H9 (cell line): ENCODE data around the gene RPAIN. TPM values are rescaled to one million over a fixed set of nuclear protein-coding genes. Genes with fewer than 3 reads are reported as not detected.

ENCODE experiments used
- DNase-seq: peaks from one replicate; pipeline ENCODE4 v3.0.0-alpha.2; 2017
- H2AFZ ChIP-seq: one replicate; pipeline ENCODE4 v1.6.1; 2013; ENCODE audit warnings: mild to moderate bottlenecking, low read length, control low read depth, moderate library complexity
- H2AK5ac ChIP-seq: 2 replicates; pipeline ENCODE4 v1.6.1; 2013; ENCODE audit warnings: low read length, control low read depth, mixed read lengths; ENCODE audit not compliant: insufficient read length
- H2BK120ac ChIP-seq: one replicate; pipeline ENCODE4 v1.6.1; 2013; ENCODE audit warnings: low read depth, mild to moderate bottlenecking, low read length, control low read depth, inconsistent platforms; ENCODE audit not compliant: poor library complexity, severe bottlenecking
- H2BK12ac ChIP-seq: 2 replicates; pipeline ENCODE4 v1.6.1; 2013; ENCODE audit warnings: low read length, control low read depth, mixed read lengths, low read depth; ENCODE audit not compliant: insufficient read length
- H2BK15ac ChIP-seq: 2 replicates; pipeline ENCODE4 v1.6.1; 2013; ENCODE audit warnings: low read depth, low read length, control low read depth
- H2BK20ac ChIP-seq: one replicate; pipeline ENCODE4 v1.6.1; 2013; ENCODE audit warnings: low read depth, mild to moderate bottlenecking, low read length, control low read depth, inconsistent platforms; ENCODE audit not compliant: poor library complexity, severe bottlenecking
- H2BK5ac ChIP-seq: 2 replicates; pipeline ENCODE4 v1.6.1; 2013; ENCODE audit warnings: low read length, control low read depth, mixed read lengths; ENCODE audit not compliant: insufficient read length
- H3K14ac ChIP-seq: 2 replicates; pipeline ENCODE4 v1.6.1; 2013; ENCODE audit warnings: low read length, control low read depth; ENCODE audit not compliant: insufficient read depth
- H3K18ac ChIP-seq: 2 replicates; pipeline ENCODE4 v1.6.1; 2013; ENCODE audit warnings: low read depth, mild to moderate bottlenecking, mixed read lengths, low read length, control low read depth; ENCODE audit not compliant: insufficient read length
- H3K23ac ChIP-seq: 2 replicates; pipeline ENCODE4 v1.6.1; 2013; ENCODE audit warnings: low read length, control low read depth, mixed read lengths, low read depth; ENCODE audit not compliant: insufficient read length
- H3K23me2 ChIP-seq: 2 replicates; pipeline ENCODE4 v1.6.1; 2013; ENCODE audit warnings: low read depth, mild to moderate bottlenecking, mixed read lengths, low read length, control low read depth; ENCODE audit not compliant: insufficient read length, poor library complexity, severe bottlenecking
- H3K27ac ChIP-seq: 2 replicates; pipeline ENCODE4 v1.5.1; 2013; ENCODE audit warnings: low read length, control low read depth, mixed read lengths, low read depth; ENCODE audit not compliant: insufficient read length
- H3K27me3 ChIP-seq: 2 replicates; pipeline ENCODE4 v1.6.1; 2013; ENCODE audit warnings: low read length, control low read depth, inconsistent platforms; ENCODE audit not compliant: insufficient read depth
- H3K4ac ChIP-seq: 2 replicates; pipeline ENCODE4 v1.6.1; 2013; ENCODE audit warnings: low read depth, mild to moderate bottlenecking, control low read depth, inconsistent platforms, low read length, moderate library complexity
- H3K4me1 ChIP-seq: 2 replicates; pipeline ENCODE4 v1.6.1; 2013; ENCODE audit warnings: low read length, control low read depth, inconsistent platforms; ENCODE audit not compliant: insufficient read depth
- H3K4me2 ChIP-seq: 2 replicates; pipeline ENCODE4 v1.6.1; 2013; ENCODE audit warnings: low read length, control low read depth, mixed read lengths; ENCODE audit not compliant: insufficient read length, insufficient read depth
- H3K56ac ChIP-seq: 2 replicates; pipeline ENCODE4 v1.6.1; 2013; ENCODE audit warnings: low read depth, mild to moderate bottlenecking, mixed read lengths, low read length, control low read depth; ENCODE audit not compliant: insufficient read length
- H3K79me1 ChIP-seq: 2 replicates; pipeline ENCODE4 v1.6.1; 2013; ENCODE audit warnings: low read depth, mild to moderate bottlenecking, moderate library complexity, low read length, control low read depth, inconsistent platforms; ENCODE audit not compliant: insufficient read depth, poor library complexity, severe bottlenecking
- H3K79me2 ChIP-seq: 2 replicates; pipeline ENCODE4 v1.6.1; 2013; ENCODE audit warnings: low read length, control low read depth, inconsistent platforms; ENCODE audit not compliant: insufficient read depth
- H3K9ac ChIP-seq: 2 replicates; pipeline ENCODE4 v1.6.1; 2013; ENCODE audit warnings: low read length, control low read depth, mixed read lengths; ENCODE audit not compliant: insufficient read length; ENCODE audit errors: extremely low read depth
- H3K9me3 ChIP-seq: one replicate; pipeline ENCODE4 v1.6.1; 2013; ENCODE audit warnings: low read depth, low read length, inconsistent platforms; ENCODE audit not compliant: control insufficient read depth
- H3T11ph ChIP-seq: one replicate; pipeline ENCODE4 v1.6.1; 2013; ENCODE audit warnings: mild to moderate bottlenecking, low read length, control low read depth, inconsistent platforms
- H4K20me1 ChIP-seq: one replicate; pipeline ENCODE4 v1.6.1; 2013; ENCODE audit not compliant: control insufficient read depth, insufficient read length, insufficient read depth
- H4K5ac ChIP-seq: 2 replicates; pipeline ENCODE4 v1.6.1; 2013; ENCODE audit warnings: low read depth, mild to moderate bottlenecking, mixed read lengths, low read length, control low read depth; ENCODE audit not compliant: insufficient read length
- H4K8ac ChIP-seq: replicated peaks from 2 replicates; pipeline ENCODE4 v1.6.1; 2013; ENCODE audit warnings: low read length, control low read depth, mixed read lengths, low read depth; ENCODE audit not compliant: insufficient read length
- H4K91ac ChIP-seq: 2 replicates; pipeline ENCODE4 v1.6.1; 2013; ENCODE audit warnings: low read depth, mild to moderate bottlenecking, moderate library complexity, mixed read lengths, low read length, control low read depth; ENCODE audit not compliant: insufficient read length
- H3K27ac Mint-ChIP-seq, 3 experiments: 2 replicates in 2 of 3; 3 replicates in 1 of 3; pipeline ENCODE4 v1.8.0; 2020 to 2021; ENCODE audit warnings: mixed read lengths in 3 of 3, mild to moderate bottlenecking in 1 of 3, moderate library complexity in 1 of 3
- H3K27me3 Mint-ChIP-seq: 2 replicates; pipeline ENCODE4 v1.8.0; 2021; ENCODE audit warnings: low read depth, mild to moderate bottlenecking, moderate library complexity, mixed read lengths
- H3K36me3 Mint-ChIP-seq, 3 experiments: 2 replicates in 2 of 3; 3 replicates in 1 of 3; pipeline ENCODE4 v1.8.0; 2020 to 2021; ENCODE audit warnings: low read depth in 3 of 3, mixed read lengths in 3 of 3; ENCODE audit not compliant: insufficient read depth in 1 of 3
- H3K4me1 Mint-ChIP-seq, 2 experiments: 2 replicates each; pipeline ENCODE4 v1.8.0; 2020; ENCODE audit warnings: mixed read lengths in 2 of 2
- H3K4me3 Mint-ChIP-seq, 2 experiments: 2 replicates in 1 of 2; 3 replicates in 1 of 2; pipeline ENCODE4 v1.8.0; 2020 to 2021; ENCODE audit warnings: mild to moderate bottlenecking in 2 of 2, mixed read lengths in 2 of 2, moderate library complexity in 1 of 2
- H3K9me3 Mint-ChIP-seq, 2 experiments: 2 replicates in 1 of 2; 3 replicates in 1 of 2; pipeline ENCODE4 v1.8.0; 2020; ENCODE audit warnings: mild to moderate bottlenecking in 2 of 2, mixed read lengths in 2 of 2, moderate library complexity in 1 of 2
- CTCF ChIP-seq: fragments of 200-600 bp; sonication (generic); conservative IDR thresholded peaks from 3 replicates; pipeline ENCODE4 v1.8.0; 2021; ENCODE audit warnings: antibody characterized with exemption, mild to moderate bottlenecking
- WGBS: extraction: QIAGEN DNeasy Blood & Tissue Kit; methylation state at CpG from one replicate; pipeline ENCODE4 v1.1.7; 2013; ENCODE audit warnings: missing lambda C conversion rate, low lambda C conversion rate, mixed read lengths; ENCODE audit not compliant: insufficient read length; ENCODE audit errors: extremely low coverage; 5-methylcytosine and 5-hydroxymethylcytosine counted together
- total RNA-seq: library from RNA; stranded (reverse); gene quantifications from 2 replicates; pipeline ENCODE4 v1.2.1, GENCODE V29; 2021

Gene RPAIN
- total RNA-seq, 1 experiment from 2014 or later = 78.9 TPM

GRCh38 chr17:5396612-5397011 is 23.4 kb upstream of the RPAIN start:
- TF ChIP-seq CTCF = no peak
- no peak overlapping the region for H4K8ac ChIP-seq
- DNase-seq = no peak
- H3K27ac ChIP-seq = no peak overlapping the region
- no peaks in the 10 kb centered on the region for H3K9me3 ChIP-seq
- no peak overlapping the region for H4K91ac ChIP-seq
- no peaks in the 10 kb centered on the region for H3K4me1 Mint-ChIP-seq
- no peak overlapping the region for H2BK12ac ChIP-seq
- H3K23ac ChIP-seq = no peak overlapping the region
- no peaks in the 10 kb centered on the region for H3K79me1 ChIP-seq
- H3K4me3 Mint-ChIP-seq = no peak overlapping the region
- no peak overlapping the region for H2BK120ac ChIP-seq
- no peak overlapping the region for H3K14ac ChIP-seq
- no peak overlapping the region for H2AK5ac ChIP-seq
- H2BK5ac ChIP-seq = no peak overlapping the region
- no peak overlapping the region for H3K56ac ChIP-seq
- H4K5ac ChIP-seq = no peak overlapping the region
- H4K20me1 ChIP-seq = no peaks in the 10 kb centered on the region
- H3K4me1 ChIP-seq = no peaks in the 10 kb centered on the region
- no peaks in the 10 kb centered on the region for H3K9me3 Mint-ChIP-seq
- H3K27ac Mint-ChIP-seq = no peak overlapping the region
- WGBS = no CpG with 5 or more reads among the region's 2 CpGs
- H2BK20ac ChIP-seq = no peak overlapping the region
- H3K27me3 ChIP-seq = no peaks in the 10 kb centered on the region
- no peaks in the 10 kb centered on the region for H3K79me2 ChIP-seq
- H3T11ph ChIP-seq = no peak overlapping the region
- H3K4ac ChIP-seq = no peak overlapping the region
- no peak overlapping the region for H3K4me2 ChIP-seq
- no peak overlapping the region for H3K9ac ChIP-seq
- no peaks in the 10 kb centered on the region for H3K23me2 ChIP-seq
- no peak overlapping the region for H3K18ac ChIP-seq
- H3K36me3 Mint-ChIP-seq = peaks cover 44 to 87% (median 68%) of the 10 kb centered on the region in 3 experiments
- H2AFZ ChIP-seq = no peak overlapping the region
- H2BK15ac ChIP-seq = no peak overlapping the region
- H3K27me3 Mint-ChIP-seq = no peaks in the 10 kb centered on the region
